H9 (cell line): ENCODE measurements around the gene SRBD1. TPM values are rescaled to one million over a fixed set of nuclear protein-coding genes. Genes with fewer than 3 reads are reported as not detected.

ENCODE experiments used
- DNase-seq: peaks from one replicate; pipeline ENCODE4 v3.0.0-alpha.2; 2017
- H2AFZ ChIP-seq: one replicate; pipeline ENCODE4 v1.6.1; 2013; ENCODE audit warnings: mild to moderate bottlenecking, low read length, control low read depth, moderate library complexity
- H2AK5ac ChIP-seq: 2 replicates; pipeline ENCODE4 v1.6.1; 2013; ENCODE audit warnings: low read length, control low read depth, mixed read lengths; ENCODE audit not compliant: insufficient read length
- H2BK120ac ChIP-seq: one replicate; pipeline ENCODE4 v1.6.1; 2013; ENCODE audit warnings: low read depth, mild to moderate bottlenecking, low read length, control low read depth, inconsistent platforms; ENCODE audit not compliant: poor library complexity, severe bottlenecking
- H2BK12ac ChIP-seq: 2 replicates; pipeline ENCODE4 v1.6.1; 2013; ENCODE audit warnings: low read length, control low read depth, mixed read lengths, low read depth; ENCODE audit not compliant: insufficient read length
- H2BK15ac ChIP-seq: 2 replicates; pipeline ENCODE4 v1.6.1; 2013; ENCODE audit warnings: low read depth, low read length, control low read depth
- H2BK20ac ChIP-seq: one replicate; pipeline ENCODE4 v1.6.1; 2013; ENCODE audit warnings: low read depth, mild to moderate bottlenecking, low read length, control low read depth, inconsistent platforms; ENCODE audit not compliant: poor library complexity, severe bottlenecking
- H2BK5ac ChIP-seq: 2 replicates; pipeline ENCODE4 v1.6.1; 2013; ENCODE audit warnings: low read length, control low read depth, mixed read lengths; ENCODE audit not compliant: insufficient read length
- H3K14ac ChIP-seq: 2 replicates; pipeline ENCODE4 v1.6.1; 2013; ENCODE audit warnings: low read length, control low read depth; ENCODE audit not compliant: insufficient read depth
- H3K18ac ChIP-seq: 2 replicates; pipeline ENCODE4 v1.6.1; 2013; ENCODE audit warnings: low read depth, mild to moderate bottlenecking, mixed read lengths, low read length, control low read depth; ENCODE audit not compliant: insufficient read length
- H3K23ac ChIP-seq: 2 replicates; pipeline ENCODE4 v1.6.1; 2013; ENCODE audit warnings: low read length, control low read depth, mixed read lengths, low read depth; ENCODE audit not compliant: insufficient read length
- H3K23me2 ChIP-seq: 2 replicates; pipeline ENCODE4 v1.6.1; 2013; ENCODE audit warnings: low read depth, mild to moderate bottlenecking, mixed read lengths, low read length, control low read depth; ENCODE audit not compliant: insufficient read length, poor library complexity, severe bottlenecking
- H3K27ac ChIP-seq: 2 replicates; pipeline ENCODE4 v1.5.1; 2013; ENCODE audit warnings: low read length, control low read depth, mixed read lengths, low read depth; ENCODE audit not compliant: insufficient read length
- H3K27me3 ChIP-seq: 2 replicates; pipeline ENCODE4 v1.6.1; 2013; ENCODE audit warnings: low read length, control low read depth, inconsistent platforms; ENCODE audit not compliant: insufficient read depth
- H3K4ac ChIP-seq: 2 replicates; pipeline ENCODE4 v1.6.1; 2013; ENCODE audit warnings: low read depth, mild to moderate bottlenecking, control low read depth, inconsistent platforms, low read length, moderate library complexity
- H3K4me1 ChIP-seq: 2 replicates; pipeline ENCODE4 v1.6.1; 2013; ENCODE audit warnings: low read length, control low read depth, inconsistent platforms; ENCODE audit not compliant: insufficient read depth
- H3K4me2 ChIP-seq: 2 replicates; pipeline ENCODE4 v1.6.1; 2013; ENCODE audit warnings: low read length, control low read depth, mixed read lengths; ENCODE audit not compliant: insufficient read length, insufficient read depth
- H3K56ac ChIP-seq: 2 replicates; pipeline ENCODE4 v1.6.1; 2013; ENCODE audit warnings: low read depth, mild to moderate bottlenecking, mixed read lengths, low read length, control low read depth; ENCODE audit not compliant: insufficient read length
- H3K79me1 ChIP-seq: 2 replicates; pipeline ENCODE4 v1.6.1; 2013; ENCODE audit warnings: low read depth, mild to moderate bottlenecking, moderate library complexity, low read length, control low read depth, inconsistent platforms; ENCODE audit not compliant: insufficient read depth, poor library complexity, severe bottlenecking
- H3K79me2 ChIP-seq: 2 replicates; pipeline ENCODE4 v1.6.1; 2013; ENCODE audit warnings: low read length, control low read depth, inconsistent platforms; ENCODE audit not compliant: insufficient read depth
- H3K9ac ChIP-seq: 2 replicates; pipeline ENCODE4 v1.6.1; 2013; ENCODE audit warnings: low read length, control low read depth, mixed read lengths; ENCODE audit not compliant: insufficient read length; ENCODE audit errors: extremely low read depth
- H3K9me3 ChIP-seq: one replicate; pipeline ENCODE4 v1.6.1; 2013; ENCODE audit warnings: low read depth, low read length, inconsistent platforms; ENCODE audit not compliant: control insufficient read depth
- H3T11ph ChIP-seq: one replicate; pipeline ENCODE4 v1.6.1; 2013; ENCODE audit warnings: mild to moderate bottlenecking, low read length, control low read depth, inconsistent platforms
- H4K20me1 ChIP-seq: one replicate; pipeline ENCODE4 v1.6.1; 2013; ENCODE audit not compliant: control insufficient read depth, insufficient read length, insufficient read depth
- H4K5ac ChIP-seq: 2 replicates; pipeline ENCODE4 v1.6.1; 2013; ENCODE audit warnings: low read depth, mild to moderate bottlenecking, mixed read lengths, low read length, control low read depth; ENCODE audit not compliant: insufficient read length
- H4K8ac ChIP-seq: replicated peaks from 2 replicates; pipeline ENCODE4 v1.6.1; 2013; ENCODE audit warnings: low read length, control low read depth, mixed read lengths, low read depth; ENCODE audit not compliant: insufficient read length
- H4K91ac ChIP-seq: 2 replicates; pipeline ENCODE4 v1.6.1; 2013; ENCODE audit warnings: low read depth, mild to moderate bottlenecking, moderate library complexity, mixed read lengths, low read length, control low read depth; ENCODE audit not compliant: insufficient read length
- H3K27ac Mint-ChIP-seq, 3 experiments: 2 replicates in 2 of 3; 3 replicates in 1 of 3; pipeline ENCODE4 v1.8.0; 2020 to 2021; ENCODE audit warnings: mixed read lengths in 3 of 3, mild to moderate bottlenecking in 1 of 3, moderate library complexity in 1 of 3
- H3K27me3 Mint-ChIP-seq: 2 replicates; pipeline ENCODE4 v1.8.0; 2021; ENCODE audit warnings: low read depth, mild to moderate bottlenecking, moderate library complexity, mixed read lengths
- H3K36me3 Mint-ChIP-seq, 3 experiments: 2 replicates in 2 of 3; 3 replicates in 1 of 3; pipeline ENCODE4 v1.8.0; 2020 to 2021; ENCODE audit warnings: low read depth in 3 of 3, mixed read lengths in 3 of 3; ENCODE audit not compliant: insufficient read depth in 1 of 3
- H3K4me1 Mint-ChIP-seq, 2 experiments: 2 replicates each; pipeline ENCODE4 v1.8.0; 2020; ENCODE audit warnings: mixed read lengths in 2 of 2
- H3K4me3 Mint-ChIP-seq, 2 experiments: 2 replicates in 1 of 2; 3 replicates in 1 of 2; pipeline ENCODE4 v1.8.0; 2020 to 2021; ENCODE audit warnings: mild to moderate bottlenecking in 2 of 2, mixed read lengths in 2 of 2, moderate library complexity in 1 of 2
- H3K9me3 Mint-ChIP-seq, 2 experiments: 2 replicates in 1 of 2; 3 replicates in 1 of 2; pipeline ENCODE4 v1.8.0; 2020; ENCODE audit warnings: mild to moderate bottlenecking in 2 of 2, mixed read lengths in 2 of 2, moderate library complexity in 1 of 2
- WGBS: extraction: QIAGEN DNeasy Blood & Tissue Kit; methylation state at CpG from one replicate; pipeline ENCODE4 v1.1.7; 2013; ENCODE audit warnings: missing lambda C conversion rate, low lambda C conversion rate, mixed read lengths; ENCODE audit not compliant: insufficient read length; ENCODE audit errors: extremely low coverage; 5-methylcytosine and 5-hydroxymethylcytosine counted together
- total RNA-seq: library from RNA; stranded (reverse); gene quantifications from 2 replicates; pipeline ENCODE4 v1.2.1, GENCODE V29; 2021
- TF ChIP-seq, protein P1 (sequence below): fragments of 200-600 bp; sonication (generic); conservative IDR thresholded peaks from 3 replicates; pipeline ENCODE4 v1.8.0; 2021; ENCODE audit warnings: antibody characterized with exemption, mild to moderate bottlenecking

Gene SRBD1
- total RNA-seq, 1 experiment from 2014 or later: 18.3 TPM

DNA sequence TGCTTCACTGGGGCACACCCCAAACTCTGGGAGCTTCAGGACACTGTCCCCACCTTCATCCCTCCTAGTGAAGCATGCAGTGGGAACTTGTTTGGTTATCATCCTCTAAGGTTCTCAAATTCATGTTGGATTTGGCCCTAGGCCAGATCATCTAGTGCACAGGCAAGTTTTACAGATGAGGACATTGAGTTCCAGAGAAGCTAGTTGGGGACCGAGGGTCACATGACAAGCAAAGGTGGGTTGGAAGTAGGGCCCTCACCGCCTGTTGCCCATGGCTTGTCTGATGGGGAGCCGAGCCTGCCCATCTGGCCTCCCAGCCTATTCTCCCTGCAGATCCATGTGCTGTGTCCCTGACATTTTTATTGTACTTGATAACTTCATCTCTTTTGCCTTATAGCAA lies 43.2 kb upstream of the SRBD1 start:
- no peak overlapping the region for H3K4me3 Mint-ChIP-seq
- DNase-seq: no peak
- no peaks in the 10 kb centered on the region; a peak in 1 of 5 replicates for H3K9me3 Mint-ChIP-seq
- H2AK5ac ChIP-seq: no peak overlapping the region
- no peaks in the 10 kb centered on the region; a peak in 2 of 7 replicates for H3K36me3 Mint-ChIP-seq
- H3K23me2 ChIP-seq: peaks cover 28% of the 10 kb centered on the region
- H2BK15ac ChIP-seq: no peak overlapping the region
- H4K5ac ChIP-seq: no peak overlapping the region
- H3K14ac ChIP-seq: no peak overlapping the region
- no peaks in the 10 kb centered on the region for H3K79me1 ChIP-seq
- no peak overlapping the region for H3K9ac ChIP-seq
- H3K4me2 ChIP-seq: no peak overlapping the region
- H3K27ac Mint-ChIP-seq: no peak overlapping the region
- H2BK120ac ChIP-seq: no peak overlapping the region
- H3K4me1 ChIP-seq: no peaks in the 10 kb centered on the region
- no peaks in the 10 kb centered on the region for H3K9me3 ChIP-seq
- no peak overlapping the region for H4K8ac ChIP-seq
- H2BK5ac ChIP-seq: no peak overlapping the region
- H2BK12ac ChIP-seq: no peak overlapping the region
- H4K91ac ChIP-seq: no peak overlapping the region
- peaks cover 3% of the 10 kb centered on the region for H4K20me1 ChIP-seq
- no peaks in the 10 kb centered on the region for H3K79me2 ChIP-seq
- no peak overlapping the region for H3K27ac ChIP-seq
- no peak overlapping the region for H2BK20ac ChIP-seq
- TF ChIP-seq, protein P1, sequence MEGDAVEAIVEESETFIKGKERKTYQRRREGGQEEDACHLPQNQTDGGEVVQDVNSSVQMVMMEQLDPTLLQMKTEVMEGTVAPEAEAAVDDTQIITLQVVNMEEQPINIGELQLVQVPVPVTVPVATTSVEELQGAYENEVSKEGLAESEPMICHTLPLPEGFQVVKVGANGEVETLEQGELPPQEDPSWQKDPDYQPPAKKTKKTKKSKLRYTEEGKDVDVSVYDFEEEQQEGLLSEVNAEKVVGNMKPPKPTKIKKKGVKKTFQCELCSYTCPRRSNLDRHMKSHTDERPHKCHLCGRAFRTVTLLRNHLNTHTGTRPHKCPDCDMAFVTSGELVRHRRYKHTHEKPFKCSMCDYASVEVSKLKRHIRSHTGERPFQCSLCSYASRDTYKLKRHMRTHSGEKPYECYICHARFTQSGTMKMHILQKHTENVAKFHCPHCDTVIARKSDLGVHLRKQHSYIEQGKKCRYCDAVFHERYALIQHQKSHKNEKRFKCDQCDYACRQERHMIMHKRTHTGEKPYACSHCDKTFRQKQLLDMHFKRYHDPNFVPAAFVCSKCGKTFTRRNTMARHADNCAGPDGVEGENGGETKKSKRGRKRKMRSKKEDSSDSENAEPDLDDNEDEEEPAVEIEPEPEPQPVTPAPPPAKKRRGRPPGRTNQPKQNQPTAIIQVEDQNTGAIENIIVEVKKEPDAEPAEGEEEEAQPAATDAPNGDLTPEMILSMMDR: no peak
- peaks cover 73% of the 10 kb centered on the region for H3K27me3 Mint-ChIP-seq
- no peak overlapping the region for H3T11ph ChIP-seq
- H3K4ac ChIP-seq: no peak overlapping the region
- peaks cover 15% of the 10 kb centered on the region in 2 experiments for H3K4me1 Mint-ChIP-seq
- H3K56ac ChIP-seq: no peak overlapping the region
- peaks cover 32% of the 10 kb centered on the region for H3K27me3 ChIP-seq
- no peak overlapping the region for H3K18ac ChIP-seq
- WGBS: no CpG with 5 or more reads among the region's 3 CpGs
- no peak overlapping the region for H2AFZ ChIP-seq
- H3K23ac ChIP-seq: no peak overlapping the region
